ENCODE data around the gene SYS1.

The SYS1 gene

DNA sequence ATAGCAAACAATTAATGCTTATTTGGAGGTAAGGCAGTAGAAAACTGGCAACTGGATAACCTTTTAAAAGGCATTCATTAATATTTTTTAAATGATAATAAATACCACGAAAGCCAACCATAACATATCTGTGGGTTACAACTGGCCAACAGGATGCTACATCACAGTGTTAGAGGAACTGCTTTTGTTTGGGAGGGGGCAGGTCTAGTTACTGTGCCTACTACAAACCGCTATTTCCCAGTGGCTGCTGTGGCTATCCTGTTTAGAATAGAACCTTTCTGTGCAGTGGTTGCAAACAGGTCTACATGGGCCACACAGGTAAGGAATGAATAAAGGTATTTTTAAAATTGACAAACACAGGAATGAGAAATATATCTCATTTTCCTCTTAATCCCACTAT is 54.0 kb downstream of the SYS1 start:
- DNase-seq (ENCODE audit: low read depth) = no peak

All from activated gamma-delta T cell treated with anti-CD3 and anti-CD28 coated beads, Interleukin-2, amount 50 U/mL, for 16 hours (primary cell).